Measurements from ENCODE around the gene SDCBP2. TPM values are rescaled to one million over a fixed set of nuclear protein-coding genes. Genes with fewer than 3 reads are reported as not detected.

Gene SDCBP2
- polyA plus RNA-seq, 1 of the 3 experiments (the other 2 are of a cell fraction), result 3.0 TPM

GRCh38 chr20:1287787-1288569 is 41.0 kb downstream of the SDCBP2 start:
- TF ChIP-seq GATA2 (CRISPR knock-in tag; IDR thresholded peaks at IDR 0.05), result no peak
- no peak for TF ChIP-seq SMC3 (IDR thresholded peaks at IDR 0.05; ENCODE audit: low read depth, low read length)
- no peak for TF ChIP-seq NFIC (IDR thresholded peaks at IDR 0.05; ENCODE audit: borderline replicate concordance)
- TF ChIP-seq, protein P1, sequence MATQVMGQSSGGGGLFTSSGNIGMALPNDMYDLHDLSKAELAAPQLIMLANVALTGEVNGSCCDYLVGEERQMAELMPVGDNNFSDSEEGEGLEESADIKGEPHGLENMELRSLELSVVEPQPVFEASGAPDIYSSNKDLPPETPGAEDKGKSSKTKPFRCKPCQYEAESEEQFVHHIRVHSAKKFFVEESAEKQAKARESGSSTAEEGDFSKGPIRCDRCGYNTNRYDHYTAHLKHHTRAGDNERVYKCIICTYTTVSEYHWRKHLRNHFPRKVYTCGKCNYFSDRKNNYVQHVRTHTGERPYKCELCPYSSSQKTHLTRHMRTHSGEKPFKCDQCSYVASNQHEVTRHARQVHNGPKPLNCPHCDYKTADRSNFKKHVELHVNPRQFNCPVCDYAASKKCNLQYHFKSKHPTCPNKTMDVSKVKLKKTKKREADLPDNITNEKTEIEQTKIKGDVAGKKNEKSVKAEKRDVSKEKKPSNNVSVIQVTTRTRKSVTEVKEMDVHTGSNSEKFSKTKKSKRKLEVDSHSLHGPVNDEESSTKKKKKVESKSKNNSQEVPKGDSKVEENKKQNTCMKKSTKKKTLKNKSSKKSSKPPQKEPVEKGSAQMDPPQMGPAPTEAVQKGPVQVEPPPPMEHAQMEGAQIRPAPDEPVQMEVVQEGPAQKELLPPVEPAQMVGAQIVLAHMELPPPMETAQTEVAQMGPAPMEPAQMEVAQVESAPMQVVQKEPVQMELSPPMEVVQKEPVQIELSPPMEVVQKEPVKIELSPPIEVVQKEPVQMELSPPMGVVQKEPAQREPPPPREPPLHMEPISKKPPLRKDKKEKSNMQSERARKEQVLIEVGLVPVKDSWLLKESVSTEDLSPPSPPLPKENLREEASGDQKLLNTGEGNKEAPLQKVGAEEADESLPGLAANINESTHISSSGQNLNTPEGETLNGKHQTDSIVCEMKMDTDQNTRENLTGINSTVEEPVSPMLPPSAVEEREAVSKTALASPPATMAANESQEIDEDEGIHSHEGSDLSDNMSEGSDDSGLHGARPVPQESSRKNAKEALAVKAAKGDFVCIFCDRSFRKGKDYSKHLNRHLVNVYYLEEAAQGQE (IDR thresholded peaks at IDR 0.05; ENCODE audit: low read depth, low read length), result no peak
- no peak for TF ChIP-seq RAD21 (IDR thresholded peaks at IDR 0.05; ENCODE audit: low read length)
- TF ChIP-seq, protein P2, sequence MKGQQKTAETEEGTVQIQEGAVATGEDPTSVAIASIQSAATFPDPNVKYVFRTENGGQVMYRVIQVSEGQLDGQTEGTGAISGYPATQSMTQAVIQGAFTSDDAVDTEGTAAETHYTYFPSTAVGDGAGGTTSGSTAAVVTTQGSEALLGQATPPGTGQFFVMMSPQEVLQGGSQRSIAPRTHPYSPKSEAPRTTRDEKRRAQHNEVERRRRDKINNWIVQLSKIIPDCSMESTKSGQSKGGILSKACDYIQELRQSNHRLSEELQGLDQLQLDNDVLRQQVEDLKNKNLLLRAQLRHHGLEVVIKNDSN (IDR thresholded peaks at IDR 0.05; ENCODE audit: borderline replicate concordance, low read depth), result no peak
- TF ChIP-seq IRF3 (IDR thresholded peaks at IDR 0.05; ENCODE audit: low read depth, low read length), result no peak
- TF ChIP-seq RXRA (IDR thresholded peaks at IDR 0.05; ENCODE audit: borderline replicate concordance, low read depth), result no peak
- Histone ChIP-seq H3K9ac (no peak overlapping the region), H3K9me3 (no peaks in the 10 kb centered on the region), H3K4me3 (ENCODE audit: low read depth in 2 of 2, low read length in 1 of 2) (no peak overlapping the region), H3K4me2 (no peak overlapping the region), H2AFZ (ENCODE audit: low read depth) (no peak overlapping the region), H3K27me3 (ENCODE audit: insufficient read depth) (no peaks in the 10 kb centered on the region), H4K20me1 (ENCODE audit: insufficient read depth) (no peaks in the 10 kb centered on the region), H3K36me3 (replicated peaks in 1 of 2; ENCODE audit: control insufficient read depth in 1 of 2, insufficient read depth in 2 of 2, low read length in 1 of 2) (no peaks in the 10 kb centered on the region), H3K27ac (ENCODE audit: low read depth in 2 of 2, low read length in 1 of 2) (no peak overlapping the region), H3F3A (replicated peaks; ENCODE audit: insufficient read depth) (peaks cover 3% of the 10 kb centered on the region), H3K9me2 (no peaks in the 10 kb centered on the region), H3K79me2 (ENCODE audit: insufficient read depth) (no peaks in the 10 kb centered on the region), H3K4me1 (ENCODE audit: control insufficient read depth in 1 of 2, insufficient read depth in 2 of 2, low read depth in 1 of 2, low read length in 1 of 2) (peaks cover 0 to 7% of the 10 kb centered on the region in 2 experiments; a peak in 1 of 4 replicates)
- CTCF ChIA-PET, result interaction anchor here (0.7 to 1.5 kb wide), 2 partner anchors 25 to 216 kb away, joined by 3 to 4 read pairs; no protein-coding TSS in a partner anchor
- 82% methylated on average over 10 of the region's 11 CpGs for WGBS (ENCODE audit: low lambda C conversion rate)
- DNase-seq, result no peak
- POLR2A ChIA-PET, result no interaction called here

GRCh38 chr20:1287306-1287705 is 41.6 kb downstream of the SDCBP2 start:
- Histone ChIP-seq H3K9me3 (no peaks in the 10 kb centered on the region), H3K79me2 (ENCODE audit: insufficient read depth) (no peaks in the 10 kb centered on the region), H3K9ac (no peak overlapping the region), H3K27me3 (ENCODE audit: insufficient read depth) (no peaks in the 10 kb centered on the region), H4K20me1 (ENCODE audit: insufficient read depth) (no peaks in the 10 kb centered on the region), H3K4me1 (ENCODE audit: control insufficient read depth in 1 of 2, insufficient read depth in 2 of 2, low read depth in 1 of 2, low read length in 1 of 2) (peaks cover 0 to 7% of the 10 kb centered on the region in 2 experiments; a peak in 1 of 4 replicates), H2AFZ (ENCODE audit: low read depth) (no peak overlapping the region), H3K4me2 (no peak overlapping the region), H3K27ac (ENCODE audit: low read depth in 2 of 2, low read length in 1 of 2) (no peak overlapping the region), H3F3A (replicated peaks; ENCODE audit: insufficient read depth) (peaks cover 3% of the 10 kb centered on the region), H3K9me2 (no peaks in the 10 kb centered on the region), H3K4me3 (ENCODE audit: low read depth in 2 of 2, low read length in 1 of 2) (no peak overlapping the region), H3K36me3 (replicated peaks in 1 of 2; ENCODE audit: control insufficient read depth in 1 of 2, insufficient read depth in 2 of 2, low read length in 1 of 2) (no peaks in the 10 kb centered on the region)
- CTCF ChIA-PET, result interaction anchor here (0.7 to 1.5 kb wide), 2 partner anchors 26 to 217 kb away, joined by 3 to 4 read pairs; no protein-coding TSS in a partner anchor
- TF ChIP-seq GATA2 (CRISPR knock-in tag; IDR thresholded peaks at IDR 0.05) (no peak), ELF1 (IDR thresholded peaks at IDR 0.05) (no peak), RCOR1 (IDR thresholded peaks at IDR 0.05; ENCODE audit: low read length) (no peak), NRF1 (IDR thresholded peaks at IDR 0.05; ENCODE audit: low read depth, low read length) (no peak), CHD2 (IDR thresholded peaks at IDR 0.05; ENCODE audit: low read length, partially characterized antibody) (no peak), EP300 (IDR thresholded peaks at IDR 0.05; ENCODE audit: borderline replicate concordance in 1 of 2, low read depth in 1 of 2, low read length in 1 of 2) (no peak), FOSL2 (IDR thresholded peaks at IDR 0.05; ENCODE audit: borderline replicate concordance, low read depth) (no peak), PBX3 (IDR thresholded peaks at IDR 0.05) (no peak), FOXJ3 (CRISPR knock-in tag; IDR thresholded peaks at IDR 0.05) (no peak), FOXM1 (IDR thresholded peaks at IDR 0.05; ENCODE audit: low read depth) (no peak)
- DNase-seq, result no peak
- POLR2A ChIA-PET, result no interaction called here
- 96% methylated on average over 1 of the region's 1 CpG for WGBS (ENCODE audit: low lambda C conversion rate)
